Retinal pigment epithelial cell (primary cell): ENCODE data around the gene SLC11A2.

ENCODE experiments used
- DNase-seq: peaks from one replicate; pipeline ENCODE4 v3.0.0-alpha.2; 2010; ENCODE audit warnings: low read depth
- H3K4me3 ChIP-seq: 2 replicates; pipeline ENCODE4 v1.5.1; 2011; ENCODE audit warnings: mild to moderate bottlenecking, low read length, control low read depth, moderate library complexity
- CTCF ChIP-seq: conservative IDR thresholded peaks from 2 replicates; pipeline ENCODE4 v1.5.1; 2011; ENCODE audit warnings: low read depth, low read length, control low read depth, inconsistent platforms

SLC11A2 gene

GRCh38 chr12:50991291-50991690 lies 34.9 kb downstream of the SLC11A2 start:
- no peak for TF ChIP-seq CTCF
- H3K4me3 ChIP-seq: no peak overlapping the region
- DNase-seq: no peak

DNA sequence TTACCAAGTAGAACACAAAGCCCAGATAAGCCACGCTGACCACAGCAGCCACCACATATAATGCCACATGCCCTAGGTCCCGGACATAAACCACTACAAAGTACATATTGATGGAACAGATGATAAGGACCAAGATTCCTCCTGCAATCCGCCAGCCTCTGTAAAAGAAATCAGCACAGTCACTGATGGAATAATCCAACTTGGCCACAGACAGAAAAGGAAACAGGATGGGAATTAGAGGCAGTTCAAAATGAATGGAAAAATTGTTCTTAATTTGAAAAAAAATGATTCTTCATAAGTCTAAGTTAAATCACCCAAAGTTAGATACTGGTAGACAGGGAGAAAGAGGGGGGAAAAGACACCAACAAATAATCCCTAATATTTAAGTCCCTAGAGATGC lies 35.4 kb downstream of the SLC11A2 start:
- no peak for TF ChIP-seq CTCF
- DNase-seq: no peak
- H3K4me3 ChIP-seq: no peak overlapping the region

DNA sequence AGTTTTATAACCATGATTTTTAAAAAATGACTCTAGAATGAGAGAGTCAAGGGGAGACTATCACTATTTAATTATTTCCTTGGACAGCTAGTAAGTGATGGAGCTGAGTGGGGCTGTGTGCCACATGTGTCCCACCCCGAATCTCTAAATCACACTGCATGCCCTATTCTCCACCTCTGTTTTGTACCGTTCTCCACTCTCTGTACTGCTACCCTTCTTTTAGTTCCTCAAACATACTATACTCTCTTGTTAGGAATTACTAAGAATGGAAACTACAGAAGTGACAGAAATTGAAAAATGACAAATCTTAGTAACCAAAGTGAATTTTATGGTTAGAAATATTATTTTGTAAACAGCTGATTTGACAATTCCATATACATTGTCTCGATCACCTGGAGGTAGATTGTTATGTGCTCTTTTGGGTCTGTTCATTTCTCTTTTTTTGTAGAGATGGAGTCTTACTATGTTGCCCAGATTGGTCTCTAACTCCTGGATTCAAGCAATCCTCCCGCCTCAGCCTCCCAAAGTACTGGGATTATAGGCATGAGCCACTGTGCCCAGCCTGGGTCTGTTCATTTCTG lies 35.9 kb downstream of the SLC11A2 start:
- no peak for TF ChIP-seq CTCF
- no peak for DNase-seq
- no peak overlapping the region for H3K4me3 ChIP-seq

DNA sequence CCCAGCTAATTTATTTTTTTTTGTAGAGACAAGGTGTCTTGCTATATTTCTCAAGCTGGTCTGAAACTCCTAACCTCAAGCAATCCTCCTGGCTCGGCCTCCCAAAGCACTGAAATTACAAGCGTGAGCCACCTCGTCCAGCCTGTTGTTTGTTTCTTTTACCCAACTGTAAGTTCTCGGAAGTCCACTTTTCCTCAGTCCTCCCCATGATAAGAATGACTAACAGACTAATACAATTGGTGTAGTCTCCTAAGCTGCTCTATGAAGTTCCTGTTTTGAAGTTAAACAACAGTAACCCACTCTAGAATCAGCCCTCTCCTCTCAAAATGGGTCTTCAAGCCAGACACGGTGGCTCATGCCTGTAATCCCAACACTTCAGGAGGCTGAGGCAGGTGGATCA lies 37.3 kb downstream of the SLC11A2 start:
- no peak overlapping the region for H3K4me3 ChIP-seq
- no peak for DNase-seq
- TF ChIP-seq CTCF: no peak

DNA sequence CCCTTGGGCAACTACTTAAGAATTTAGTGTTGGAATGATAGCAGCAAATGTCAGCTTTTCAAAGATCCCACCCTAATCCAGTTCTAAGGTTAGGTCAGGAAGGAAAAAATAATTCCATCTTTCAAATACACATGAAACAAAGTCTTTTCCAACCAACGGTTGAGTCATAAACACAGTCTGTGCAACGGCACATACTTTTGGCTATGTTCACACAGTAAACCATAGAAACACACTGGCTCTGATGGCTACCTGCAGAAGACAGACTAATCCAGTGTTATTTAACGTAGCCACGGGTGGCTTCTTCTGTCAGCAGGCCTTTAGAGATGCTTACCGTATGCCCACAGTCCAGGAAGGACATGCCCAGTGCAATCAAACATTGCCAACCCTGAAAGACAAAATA lies 38.1 kb downstream of the SLC11A2 start:
- no peak for DNase-seq
- no peak for TF ChIP-seq CTCF
- H3K4me3 ChIP-seq: no peak overlapping the region

DNA sequence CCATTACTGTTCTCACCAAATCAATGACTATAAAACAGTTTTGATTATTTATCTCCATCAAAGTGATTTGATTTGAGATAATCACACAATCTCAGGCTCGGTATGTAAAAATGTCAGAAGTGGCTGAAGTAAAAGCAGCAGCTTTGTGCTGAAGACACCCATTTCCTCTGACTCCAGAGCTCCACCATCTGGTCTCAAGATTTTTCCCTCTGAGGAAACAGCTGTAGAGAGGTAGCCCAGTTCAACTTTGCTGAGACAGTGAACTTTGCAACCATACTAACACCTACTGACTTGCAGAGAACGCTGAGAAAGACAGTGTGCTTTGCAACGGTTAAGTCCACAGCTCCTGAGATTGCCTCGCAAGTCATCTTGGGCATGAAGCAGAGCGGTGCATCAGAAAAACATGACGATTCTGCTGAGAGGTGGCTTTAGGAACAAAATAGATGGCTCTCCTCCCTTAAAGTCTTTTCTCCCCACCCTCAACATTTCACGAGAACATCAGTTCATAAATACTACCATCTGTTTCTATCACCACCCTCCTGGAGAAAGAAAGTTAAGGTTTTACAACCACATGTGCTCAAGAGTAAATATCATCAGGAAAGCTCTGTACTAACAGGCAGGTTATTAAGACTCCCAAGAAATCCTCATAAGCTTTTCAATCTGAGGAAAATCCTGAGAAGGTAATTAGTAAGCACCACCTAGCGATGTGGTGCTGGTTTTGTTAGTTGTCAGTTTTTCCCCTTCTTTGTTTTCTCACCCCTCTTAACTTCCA lies 39.0 kb downstream of the SLC11A2 start:
- peak; percentile 71 for TF ChIP-seq CTCF
- H3K4me3 ChIP-seq: no peak overlapping the region
- no peak for DNase-seq

- DNase-seq: no peak
- TF ChIP-seq CTCF: no peak
- no peak overlapping the region for H3K4me3 ChIP-seq
Measured at GRCh38 chr12:50985322-50985721, 40.9 kb downstream of the SLC11A2 start.
